PC-3 (cell line): ENCODE results near the gene GALNT18.

Experiments
- EZH2 ChIP-seq: fragments of 300-600 bp; sonication (generic); IDR thresholded peaks from one replicate; pipeline ENCODE4 v1.6.1; 2017; ENCODE audit warnings: antibody characterized with exemption, mild to moderate bottlenecking, low read length; ENCODE audit not compliant: unreplicated experiment
- EZH2phosphoT487 ChIP-seq: fragments of 300-600 bp; sonication (generic); IDR thresholded peaks from 2 replicates; pipeline ENCODE4 v1.6.1; 2018; ENCODE audit warnings: mild to moderate bottlenecking, antibody characterized with exemption, low read length, borderline replicate concordance
- TF ChIP-seq, protein P1 (sequence below): fragments of 300-600 bp; sonication (generic); conservative IDR thresholded peaks from 2 replicates; pipeline ENCODE4 v1.5.1; 2017; ENCODE audit warnings: antibody characterized with exemption, low read depth, mild to moderate bottlenecking, low read length

DNA sequence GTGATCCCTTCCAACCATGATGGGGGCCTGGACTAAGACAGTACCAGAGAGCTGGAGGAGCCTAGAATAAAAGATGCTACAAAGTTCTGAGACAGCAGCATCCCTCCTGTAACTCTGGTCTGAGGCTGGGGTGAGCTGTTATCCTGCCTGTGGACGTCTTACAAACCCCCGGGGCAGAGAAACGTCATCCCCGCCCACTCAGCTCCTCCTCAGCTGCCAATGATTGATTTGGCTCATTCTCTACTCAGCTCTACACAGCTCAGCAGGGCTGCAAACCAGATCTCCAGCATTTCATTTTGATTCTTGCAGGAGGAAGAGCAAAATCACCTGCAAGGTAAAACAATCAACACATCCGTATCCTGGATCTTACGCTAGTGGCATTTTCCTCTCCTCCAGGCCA, 324.2 kb downstream of the GALNT18 start:
- TF ChIP-seq EZH2 (no peak), EZH2phosphoT487 (no peak)
- TF ChIP-seq, protein P1, sequence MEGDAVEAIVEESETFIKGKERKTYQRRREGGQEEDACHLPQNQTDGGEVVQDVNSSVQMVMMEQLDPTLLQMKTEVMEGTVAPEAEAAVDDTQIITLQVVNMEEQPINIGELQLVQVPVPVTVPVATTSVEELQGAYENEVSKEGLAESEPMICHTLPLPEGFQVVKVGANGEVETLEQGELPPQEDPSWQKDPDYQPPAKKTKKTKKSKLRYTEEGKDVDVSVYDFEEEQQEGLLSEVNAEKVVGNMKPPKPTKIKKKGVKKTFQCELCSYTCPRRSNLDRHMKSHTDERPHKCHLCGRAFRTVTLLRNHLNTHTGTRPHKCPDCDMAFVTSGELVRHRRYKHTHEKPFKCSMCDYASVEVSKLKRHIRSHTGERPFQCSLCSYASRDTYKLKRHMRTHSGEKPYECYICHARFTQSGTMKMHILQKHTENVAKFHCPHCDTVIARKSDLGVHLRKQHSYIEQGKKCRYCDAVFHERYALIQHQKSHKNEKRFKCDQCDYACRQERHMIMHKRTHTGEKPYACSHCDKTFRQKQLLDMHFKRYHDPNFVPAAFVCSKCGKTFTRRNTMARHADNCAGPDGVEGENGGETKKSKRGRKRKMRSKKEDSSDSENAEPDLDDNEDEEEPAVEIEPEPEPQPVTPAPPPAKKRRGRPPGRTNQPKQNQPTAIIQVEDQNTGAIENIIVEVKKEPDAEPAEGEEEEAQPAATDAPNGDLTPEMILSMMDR, result no peak
